ENCODE measurements around the gene DENND5A. TPM values are rescaled to one million over a fixed set of nuclear protein-coding genes. Genes with fewer than 3 reads are reported as not detected.

Gene DENND5A
- total RNA-seq, 6 experiments from 2014 or later = 14.4 to 38.7 (median 20.4) TPM

GRCh38 chr11:9293646-9294045 is 28.5 kb upstream of the DENND5A start:
- intact Hi-C loops (cut with DNase I) = no loop called here
- peaks cover 0 to 13% (median 0%) of the 10 kb centered on the region in 4 donors for H3K36me3 ChIP-seq

GRCh38 chr11:9285850-9286587 is 20.9 kb upstream of the DENND5A start:
- intact Hi-C loops (cut with DNase I) = no loop called here
- DNase-seq (no peak), ATAC-seq (no peak)
- 84% methylated on average over 9 of the region's 14 CpGs for WGBS (ENCODE audit: insufficient coverage, low coverage, low lambda C conversion rate, missing lambda C conversion rate)
- Histone ChIP-seq H3K9me3 (no peaks in the 10 kb centered on the region), H3K27ac (no peak overlapping the region), H3K36me3 (peaks cover 0 to 16% (median 4%) of the 10 kb centered on the region in 4 donors), H3K4me3 (no peak overlapping the region), H3K27me3 (no peaks in the 10 kb centered on the region), H3K4me1 (no peaks in the 10 kb centered on the region)
- TF ChIP-seq POLR2A (IDR thresholded peaks at IDR 0.05) = no peak
- no peak for TF ChIP-seq CTCF (IDR thresholded peaks at IDR 0.05)

More at GRCh38 chr11:9293646-9294045, 28.5 kb upstream of the DENND5A start:
- Histone ChIP-seq H3K27me3 (no peaks in the 10 kb centered on the region), H3K9me3 (no peaks in the 10 kb centered on the region), H3K4me3 (no peak overlapping the region), H3K4me1 (no peaks in the 10 kb centered on the region), H3K27ac (no peak overlapping the region)
- DNase-seq (no peak), ATAC-seq (no peak)
- 86% methylated on average over 5 of the region's 7 CpGs for WGBS (ENCODE audit: insufficient coverage, low coverage, low lambda C conversion rate, missing lambda C conversion rate)
- TF ChIP-seq CTCF (IDR thresholded peaks at IDR 0.05) = no peak

DNA sequence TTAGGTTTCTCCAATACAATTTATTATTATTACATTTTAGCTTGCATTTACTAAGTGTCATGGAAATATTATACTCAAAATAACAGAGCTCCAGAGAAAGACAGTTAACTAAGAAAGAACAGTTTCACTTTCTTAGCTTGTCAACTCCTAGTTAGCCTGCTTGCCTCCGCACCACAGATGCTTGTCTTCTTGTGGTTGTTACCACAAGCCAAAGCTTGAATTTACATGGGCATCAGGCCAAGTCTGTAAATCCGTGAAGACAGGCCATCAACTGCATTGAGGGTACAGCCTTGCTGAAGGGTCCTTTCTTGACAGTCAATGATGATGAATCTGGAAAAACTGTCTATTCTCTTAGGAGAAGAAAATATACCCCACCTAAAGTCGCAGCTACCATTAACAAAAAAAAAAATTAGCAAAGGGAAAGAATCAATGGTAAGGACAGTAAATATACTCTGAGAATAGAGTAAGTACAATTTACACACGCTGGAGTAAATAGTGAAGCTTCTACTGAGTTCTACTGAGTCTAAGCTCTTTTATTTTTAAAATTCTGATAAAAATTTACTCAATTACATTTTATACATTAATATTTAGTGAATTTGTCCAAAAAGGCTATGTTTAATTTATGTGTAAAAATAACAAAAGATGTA is 15.6 kb upstream of the DENND5A start:
- Histone ChIP-seq H3K4me1 (no peaks in the 10 kb centered on the region), H3K27ac (no peak overlapping the region), H3K4me3 (no peak overlapping the region), H3K36me3 (peaks cover 0 to 7% (median 2%) of the 10 kb centered on the region in 4 donors), H3K27me3 (no peaks in the 10 kb centered on the region), H3K9me3 (no peaks in the 10 kb centered on the region)
- DNase-seq (no peak), ATAC-seq (peak in 1 of 4 donors; percentile 20)
- no peak for TF ChIP-seq POLR2A (IDR thresholded peaks at IDR 0.05)
- TF ChIP-seq CTCF (IDR thresholded peaks at IDR 0.05) = no peak
- 39% methylated on average over 4 of the region's 4 CpGs for WGBS (ENCODE audit: insufficient coverage, low coverage, low lambda C conversion rate, missing lambda C conversion rate)
- intact Hi-C loops (cut with DNase I) = no loop called here

- Histone ChIP-seq H3K27ac (no peak overlapping the region), H3K36me3 (peaks cover 0 to 7% (median 0%) of the 10 kb centered on the region in 4 donors), H3K4me1 (no peaks in the 10 kb centered on the region), H3K27me3 (no peaks in the 10 kb centered on the region), H3K9me3 (no peaks in the 10 kb centered on the region), H3K4me3 (no peak overlapping the region)
- ATAC-seq (no peak), DNase-seq (no peak)
- intact Hi-C loops (cut with DNase I) = no loop called here
- 94% methylated on average over 6 of the region's 8 CpGs for WGBS (ENCODE audit: insufficient coverage, low coverage, low lambda C conversion rate, missing lambda C conversion rate)
- TF ChIP-seq POLR2A (IDR thresholded peaks at IDR 0.05) (no peak), CTCF (IDR thresholded peaks at IDR 0.05) (no peak)
Measured at GRCh38 chr11:9277176-9277575, 12.0 kb upstream of the DENND5A start.

Data from right lobe of liver (tissue), 6 donors.